Measurements from ENCODE around the gene FAM168A. TPM values are rescaled to one million over a fixed set of nuclear protein-coding genes. Genes with fewer than 3 reads are reported as not detected.

FAM168A gene
- total RNA-seq, 5 donors from 2014 or later (not counting 1 experiment from before 2014, with no cell fraction given) = 23.6 to 27.0 (median 24.7) TPM

DNA sequence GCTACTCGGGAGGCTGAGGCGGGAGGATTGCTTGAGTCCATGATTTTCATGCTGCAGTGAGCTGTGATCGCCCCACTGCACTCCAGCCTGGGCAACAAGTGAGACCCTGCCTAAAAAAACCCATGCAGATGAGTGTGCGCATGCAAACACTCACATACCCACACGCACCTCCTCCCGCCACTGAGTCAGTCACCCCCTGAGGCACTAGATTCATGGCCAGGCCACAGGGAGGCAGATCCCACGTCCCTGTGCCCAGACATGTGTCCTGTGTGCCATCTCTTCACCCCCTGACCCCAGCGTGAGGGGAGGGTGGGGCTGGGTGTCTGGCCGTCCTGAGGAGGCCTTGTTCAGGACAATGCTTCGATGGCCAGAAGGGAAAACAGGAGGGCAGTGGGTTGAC, 206.2 kb downstream of the FAM168A start:
- H3K36me3 Mint-ChIP-seq = peaks cover 2% of the 10 kb centered on the region
- no peaks in the 10 kb centered on the region for H3K27me3 Mint-ChIP-seq
- Histone ChIP-seq H3K27ac (ENCODE audit: low read length) (no peak overlapping the region), H3K4me1 (ENCODE audit: control insufficient read depth in 1 of 2, extremely low read depth in 1 of 2, insufficient read depth in 2 of 2, low read length in 2 of 2) (peaks cover 0 to 7% of the 10 kb centered on the region in 2 experiments), H3K27me3 (replicated peaks in 1 of 2; ENCODE audit: control insufficient read depth in 2 of 2, extremely low read depth in 1 of 2, insufficient read depth in 2 of 2, low read length in 1 of 2) (no peaks in the 10 kb centered on the region), H3K4me3 (ENCODE audit: control insufficient read depth in 1 of 2, extremely low read depth in 1 of 2, low read length in 1 of 2) (no peak overlapping the region), H3K36me3 (ENCODE audit: control insufficient read depth in 2 of 2, extremely low read depth in 1 of 2, insufficient read depth in 1 of 2, low read length in 1 of 2) (peaks cover 16 to 28% of the 10 kb centered on the region in 2 donors), H3K9me3 (no peaks in the 10 kb centered on the region)
- ATAC-seq (replicated peaks in 1 of 4) (no peak), DNase-seq (no peak)
- WGBS (ENCODE audit: insufficient coverage) = 97% methylated on average over 7 of the region's 10 CpGs
- ChIA-PET CTCF (no interaction called here), POLR2A (interaction anchor here in 1 of 2 donors (0.6 kb wide), 1 partner anchor 1337 kb away, joined by 4 read pairs; no protein-coding TSS in a partner anchor)
- H3K4me3 Mint-ChIP-seq = no peak overlapping the region
- H3K9me3 Mint-ChIP-seq = no peaks in the 10 kb centered on the region
- no peak overlapping the region for H3K27ac Mint-ChIP-seq
- peaks cover 17 to 25% (median 20%) of the 10 kb centered on the region in 3 donors for H3K4me1 Mint-ChIP-seq

DNA sequence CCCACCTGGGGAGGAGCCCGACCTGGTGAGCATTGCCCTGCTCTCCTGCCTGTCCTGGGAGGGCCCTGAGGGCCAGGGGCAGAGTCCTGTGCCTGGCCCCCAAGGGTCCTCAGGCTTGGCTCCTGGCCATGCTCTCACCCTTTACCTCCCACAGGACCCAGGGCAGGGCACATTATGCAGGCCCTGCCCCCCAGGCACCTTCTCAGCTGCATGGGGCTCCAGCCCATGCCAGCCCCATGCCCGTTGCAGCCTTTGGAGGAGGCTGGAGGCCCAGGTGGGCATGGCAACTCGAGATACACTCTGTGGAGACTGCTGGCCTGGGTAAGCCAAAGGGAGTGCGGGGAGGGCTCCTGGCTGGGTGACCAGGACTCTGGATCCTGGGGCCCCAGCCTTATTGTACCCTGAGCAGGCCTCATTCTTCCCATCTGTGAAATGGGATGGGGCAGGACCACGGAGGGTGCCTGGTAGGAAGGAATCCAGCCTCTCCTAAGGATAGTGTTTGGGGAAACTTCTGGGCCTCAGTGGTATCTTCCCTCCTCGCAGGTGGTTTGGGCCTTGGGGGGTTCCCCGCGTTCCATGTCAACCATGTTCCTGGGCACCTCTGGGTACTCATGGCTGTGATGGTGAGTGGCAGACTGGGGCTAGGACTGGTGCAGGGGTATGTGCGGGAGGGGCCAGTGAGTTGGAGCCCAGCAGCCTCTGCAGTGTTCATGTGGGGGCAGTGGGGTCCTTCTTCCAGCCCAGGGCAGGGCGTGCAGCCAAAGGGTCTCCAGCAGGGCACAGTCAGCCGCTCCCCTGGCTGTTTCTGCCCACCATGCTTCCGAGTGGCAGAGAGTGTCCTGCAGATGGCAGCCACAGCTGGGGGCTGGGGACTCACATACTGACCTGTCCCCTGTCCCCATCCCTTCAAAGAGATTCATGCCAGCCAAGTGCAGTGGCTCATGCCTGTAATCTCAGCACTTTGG, 207.0 kb downstream of the FAM168A start:
- 95% methylated on average over 10 of the region's 12 CpGs for WGBS (ENCODE audit: insufficient coverage)
- DNase-seq (no peak), ATAC-seq (replicated peaks in 1 of 4) (no peak)
- H3K36me3 ChIP-seq (ENCODE audit: control insufficient read depth in 2 of 2, extremely low read depth in 1 of 2, insufficient read depth in 1 of 2, low read length in 1 of 2) = peaks cover 14 to 23% of the 10 kb centered on the region in 2 donors
- peaks cover 25 to 33% (median 28%) of the 10 kb centered on the region in 3 donors for H3K4me1 Mint-ChIP-seq
- POLR2A ChIA-PET = no interaction called here
- H3K27ac Mint-ChIP-seq = no peak overlapping the region
- no peaks in the 10 kb centered on the region for H3K9me3 Mint-ChIP-seq
- H3K9me3 ChIP-seq = no peaks in the 10 kb centered on the region
- no peaks in the 10 kb centered on the region for H3K27me3 ChIP-seq (replicated peaks in 1 of 2; ENCODE audit: control insufficient read depth in 2 of 2, extremely low read depth in 1 of 2, insufficient read depth in 2 of 2, low read length in 1 of 2)
- H3K4me3 ChIP-seq (ENCODE audit: control insufficient read depth in 1 of 2, extremely low read depth in 1 of 2, low read length in 1 of 2) = no peak overlapping the region
- H3K27ac ChIP-seq (ENCODE audit: low read length) = no peak overlapping the region
- H3K4me3 Mint-ChIP-seq = no peak overlapping the region
- CTCF ChIA-PET = interaction anchor here in 1 of 2 donors (0.5 to 1.6 kb wide), 2 partner anchors 38 to 39 kb away, joined by 3 to 13 read pairs; no protein-coding TSS in a partner anchor
- H3K4me1 ChIP-seq (ENCODE audit: control insufficient read depth in 1 of 2, extremely low read depth in 1 of 2, insufficient read depth in 2 of 2, low read length in 2 of 2) = peaks cover 7 to 14% of the 10 kb centered on the region in 2 experiments
- H3K27me3 Mint-ChIP-seq = no peaks in the 10 kb centered on the region
- H3K36me3 Mint-ChIP-seq = peaks cover 2% of the 10 kb centered on the region

DNA sequence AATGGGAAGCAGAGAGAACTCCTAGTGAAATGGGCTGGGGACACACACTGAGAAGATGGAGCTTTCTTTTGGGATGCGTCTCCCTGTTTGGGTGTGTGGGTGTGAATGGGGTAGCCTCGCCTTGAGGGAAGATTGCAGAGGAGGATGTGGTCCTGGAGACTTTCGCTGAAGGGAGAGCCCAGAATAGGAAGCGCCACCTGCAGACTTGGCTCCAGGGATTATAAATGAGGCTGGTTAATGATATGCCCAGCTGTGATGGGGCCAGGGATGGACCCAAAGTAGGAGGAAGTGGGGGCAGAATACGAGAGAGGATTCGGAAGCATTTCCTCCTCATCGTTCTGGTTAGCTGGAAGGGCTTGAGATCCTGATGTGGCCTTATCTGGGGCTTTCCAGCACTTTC, 208.0 kb downstream of the FAM168A start:
- Histone ChIP-seq H3K27me3 (replicated peaks in 1 of 2; ENCODE audit: control insufficient read depth in 2 of 2, extremely low read depth in 1 of 2, insufficient read depth in 2 of 2, low read length in 1 of 2) (no peaks in the 10 kb centered on the region), H3K27ac (ENCODE audit: low read length) (no peak overlapping the region), H3K9me3 (no peaks in the 10 kb centered on the region), H3K4me3 (ENCODE audit: control insufficient read depth in 1 of 2, extremely low read depth in 1 of 2, low read length in 1 of 2) (no peak overlapping the region), H3K36me3 (ENCODE audit: control insufficient read depth in 2 of 2, extremely low read depth in 1 of 2, insufficient read depth in 1 of 2, low read length in 1 of 2) (peaks cover 7 to 16% of the 10 kb centered on the region in 2 donors), H3K4me1 (ENCODE audit: control insufficient read depth in 1 of 2, extremely low read depth in 1 of 2, insufficient read depth in 2 of 2, low read length in 2 of 2) (peaks cover 15 to 24% of the 10 kb centered on the region in 2 experiments)
- Mint-ChIP-seq H3K4me3 (no peak overlapping the region), H3K9me3 (no peaks in the 10 kb centered on the region), H3K36me3 (peaks cover 2% of the 10 kb centered on the region), H3K4me1 (peaks cover 35 to 42% (median 38%) of the 10 kb centered on the region in 3 donors), H3K27ac (peak overlapping the region; percentile 25 to 29), H3K27me3 (no peaks in the 10 kb centered on the region)
- ATAC-seq (replicated peaks in 1 of 4) = no peak
- no peak for DNase-seq
- 87% methylated on average over 7 of the region's 7 CpGs for WGBS (ENCODE audit: insufficient coverage)
- ChIA-PET POLR2A (interaction anchor here in 1 of 2 donors (0.6 kb wide), 1 partner anchor 29 kb away, joined by 3 read pairs; no protein-coding TSS in a partner anchor), CTCF (interaction anchor here in 1 of 2 donors (1.6 kb wide), 1 partner anchor 38 kb away, joined by 13 read pairs; no protein-coding TSS in a partner anchor)

DNA sequence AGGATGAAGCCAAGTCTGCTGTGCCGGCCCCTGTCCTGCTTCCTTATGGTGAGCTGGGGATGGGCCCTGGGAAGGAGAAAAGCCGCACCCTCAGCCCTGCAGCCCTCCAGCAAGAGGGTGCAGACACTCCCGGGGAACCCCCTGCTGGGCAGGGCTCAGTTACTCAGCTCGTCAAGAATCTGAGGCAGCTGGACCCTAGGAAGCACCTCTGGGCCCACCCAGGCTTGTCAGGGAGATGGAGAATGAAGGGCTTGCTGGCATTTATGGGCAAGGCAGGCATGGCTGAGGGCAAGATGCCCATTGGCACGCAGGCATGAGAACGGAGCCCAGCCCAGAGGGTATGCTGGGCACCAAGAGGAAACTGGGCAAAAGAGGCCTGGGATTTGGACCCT, 208.8 kb downstream of the FAM168A start:
- no peaks in the 10 kb centered on the region for H3K9me3 Mint-ChIP-seq
- ATAC-seq (replicated peaks in 1 of 4) = no peak

DNA sequence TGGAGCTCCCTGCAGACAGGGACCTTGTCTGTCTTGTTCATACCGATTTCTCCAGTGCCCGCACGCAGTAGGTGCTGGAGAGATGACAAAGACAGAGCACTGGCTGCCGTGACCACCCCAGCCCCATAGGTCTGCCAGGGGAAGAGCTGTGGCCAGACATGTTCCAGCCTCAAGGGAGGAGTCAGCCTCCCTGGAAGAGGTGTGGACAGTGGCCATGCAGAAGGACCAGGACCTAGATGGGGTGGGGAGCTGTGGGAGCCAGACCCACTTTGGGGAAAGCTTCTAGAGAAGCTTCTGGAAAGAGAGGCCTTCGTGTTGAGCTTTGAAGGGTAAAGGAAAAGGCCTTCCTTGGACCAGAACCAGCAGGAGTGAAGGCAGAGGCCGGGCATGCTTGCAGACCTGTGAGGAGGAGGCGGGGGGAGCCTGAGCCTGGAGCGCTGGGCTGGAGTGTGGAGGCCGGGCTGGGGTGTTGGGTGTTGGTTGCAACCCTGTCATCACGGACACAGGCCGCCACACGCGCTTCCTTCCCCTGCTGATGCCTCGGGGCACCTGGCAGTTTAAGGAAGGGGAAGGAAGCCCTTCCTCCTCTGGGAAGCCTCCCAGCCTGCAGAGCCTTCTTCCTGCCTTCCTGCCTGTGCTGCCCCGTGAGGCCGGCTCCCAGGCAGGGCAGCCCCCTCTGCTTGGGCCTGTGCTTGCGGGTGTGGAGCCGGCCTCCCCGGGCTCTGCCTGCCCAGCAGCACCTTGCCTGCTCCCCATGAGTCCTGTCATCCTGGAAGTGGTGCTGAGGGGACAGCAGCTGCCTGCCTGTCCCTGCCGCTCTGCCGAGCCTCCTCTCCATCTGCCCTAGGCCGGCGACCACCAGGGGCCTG, 209.4 kb downstream of the FAM168A start:
- H3K4me1 Mint-ChIP-seq = peaks cover 49 to 57% (median 52%) of the 10 kb centered on the region in 3 donors
- WGBS (ENCODE audit: insufficient coverage) = 94% methylated on average over 18 of the region's 23 CpGs
- H3K27ac Mint-ChIP-seq = no peak overlapping the region
- H3K4me1 ChIP-seq (ENCODE audit: control insufficient read depth in 1 of 2, extremely low read depth in 1 of 2, insufficient read depth in 2 of 2, low read length in 2 of 2) = peaks cover 19 to 38% of the 10 kb centered on the region in 2 experiments
- no peaks in the 10 kb centered on the region for H3K9me3 ChIP-seq
- CTCF ChIA-PET = interaction anchor here in 1 of 2 donors (1.3 kb wide), 1 partner anchor 36 kb away, joined by 3 read pairs; no protein-coding TSS in a partner anchor
- no peak overlapping the region for H3K4me3 ChIP-seq (ENCODE audit: control insufficient read depth in 1 of 2, extremely low read depth in 1 of 2, low read length in 1 of 2)
- H3K27ac ChIP-seq (ENCODE audit: low read length) = no peak overlapping the region
- H3K9me3 Mint-ChIP-seq = no peaks in the 10 kb centered on the region
- POLR2A ChIA-PET = interaction anchor here in 1 of 2 donors (0.6 kb wide), 1 partner anchor 246 kb away, joined by 4 read pairs; the partner anchor contains the start of gene FCHSD2
- H3K4me3 Mint-ChIP-seq = peak overlapping the region in 1 of 3 donors; percentile 20
- H3K36me3 ChIP-seq (ENCODE audit: control insufficient read depth in 2 of 2, extremely low read depth in 1 of 2, insufficient read depth in 1 of 2, low read length in 1 of 2) = peaks cover 7 to 11% of the 10 kb centered on the region in 2 donors
- ATAC-seq (replicated peaks in 1 of 4) = no peak
- DNase-seq = no peak
- H3K27me3 ChIP-seq (replicated peaks in 1 of 2; ENCODE audit: control insufficient read depth in 2 of 2, extremely low read depth in 1 of 2, insufficient read depth in 2 of 2, low read length in 1 of 2) = no peaks in the 10 kb centered on the region
- H3K27me3 Mint-ChIP-seq = no peaks in the 10 kb centered on the region
- H3K36me3 Mint-ChIP-seq = peaks cover 2% of the 10 kb centered on the region

More for the DNA sequence above, 208.8 kb downstream of the FAM168A start:
- no peaks in the 10 kb centered on the region for H3K27me3 Mint-ChIP-seq
- H3K27ac Mint-ChIP-seq = peak overlapping the region in 1 of 2 donors; percentile 11
- ChIA-PET POLR2A (interaction anchor here in 1 of 2 donors (0.6 kb wide), 1 partner anchor 247 kb away, joined by 4 read pairs; the partner anchor contains the start of gene FCHSD2), CTCF (interaction anchor here (1.3 to 1.6 kb wide), 2 partner anchors 37 kb away, joined by 3 to 13 read pairs; no protein-coding TSS in a partner anchor)
- H3K4me1 Mint-ChIP-seq = peaks cover 43 to 50% (median 45%) of the 10 kb centered on the region in 3 donors
- H3K4me3 Mint-ChIP-seq = peak overlapping the region in 1 of 3 donors; percentile 20
- Histone ChIP-seq H3K27ac (ENCODE audit: low read length) (no peak overlapping the region), H3K27me3 (replicated peaks in 1 of 2; ENCODE audit: control insufficient read depth in 2 of 2, extremely low read depth in 1 of 2, insufficient read depth in 2 of 2, low read length in 1 of 2) (no peaks in the 10 kb centered on the region), H3K4me1 (ENCODE audit: control insufficient read depth in 1 of 2, extremely low read depth in 1 of 2, insufficient read depth in 2 of 2, low read length in 2 of 2) (peaks cover 19 to 32% of the 10 kb centered on the region in 2 experiments), H3K4me3 (ENCODE audit: control insufficient read depth in 1 of 2, extremely low read depth in 1 of 2, low read length in 1 of 2) (no peak overlapping the region), H3K36me3 (ENCODE audit: control insufficient read depth in 2 of 2, extremely low read depth in 1 of 2, insufficient read depth in 1 of 2, low read length in 1 of 2) (peaks cover 7 to 11% of the 10 kb centered on the region in 2 donors), H3K9me3 (no peaks in the 10 kb centered on the region)
- no peak for DNase-seq
- H3K36me3 Mint-ChIP-seq = peaks cover 2% of the 10 kb centered on the region
- 100% methylated on average over 3 of the region's 6 CpGs for WGBS (ENCODE audit: insufficient coverage)

Data from T-cell (primary cell).